Stimulated activated naive CD8-positive, alpha-beta T cell treated with anti-CD3 and anti-CD28 coated beads, Interleukin-15, Interleukin-2, amounts not matched to agents 100 ng/mL and 50 ng/mL, for 24 hours (primary cell): ENCODE measurements around the gene TMEM235.

Experiments used
- H3K27ac Mint-ChIP-seq: one replicate; pipeline ENCODE4 v1.8.0; 2021; ENCODE audit warnings: mild to moderate bottlenecking, mixed read lengths
- H3K27me3 Mint-ChIP-seq: one replicate; pipeline ENCODE4 v1.8.0; 2021; ENCODE audit warnings: mixed read lengths
- H3K36me3 Mint-ChIP-seq: one replicate; pipeline ENCODE4 v1.8.0; 2021; ENCODE audit warnings: low read depth, mixed read lengths
- H3K4me1 Mint-ChIP-seq: one replicate; pipeline ENCODE4 v1.8.0; 2021; ENCODE audit warnings: low read depth, mixed read lengths
- H3K4me3 Mint-ChIP-seq: one replicate; pipeline ENCODE4 v1.8.0; 2021; ENCODE audit warnings: mild to moderate bottlenecking, mixed read lengths
- H3K9me3 Mint-ChIP-seq: one replicate; pipeline ENCODE4 v1.8.0; 2021; ENCODE audit warnings: mixed read lengths

The TMEM235 gene

GRCh38 chr17:78206298-78206697 lies 25.1 kb upstream of the TMEM235 start:
- Mint-ChIP-seq H3K36me3 (peaks cover 6% of the 10 kb centered on the region), H3K9me3 (no peaks in the 10 kb centered on the region), H3K4me3 (no peak overlapping the region), H3K27ac (no peak overlapping the region), H3K27me3 (no peaks in the 10 kb centered on the region), H3K4me1 (no peaks in the 10 kb centered on the region)

- Mint-ChIP-seq H3K27ac (no peak overlapping the region), H3K4me3 (no peak overlapping the region), H3K36me3 (peaks cover 6% of the 10 kb centered on the region), H3K27me3 (no peaks in the 10 kb centered on the region), H3K9me3 (no peaks in the 10 kb centered on the region), H3K4me1 (no peaks in the 10 kb centered on the region)
These were observed 22.9 kb upstream of the TMEM235 start for GRCh38 chr17:78208486-78208885.

- no peaks in the 10 kb centered on the region for H3K4me1 Mint-ChIP-seq
- peaks cover 4% of the 10 kb centered on the region for H3K36me3 Mint-ChIP-seq
- no peaks in the 10 kb centered on the region for H3K27me3 Mint-ChIP-seq
- H3K9me3 Mint-ChIP-seq: no peaks in the 10 kb centered on the region
- H3K4me3 Mint-ChIP-seq: no peak overlapping the region
- H3K27ac Mint-ChIP-seq: peak overlapping the region; percentile 23
These were observed 21.3 kb upstream of the TMEM235 start for GRCh38 chr17:78210111-78210510.

GRCh38 chr17:78211032-78211431 lies 20.4 kb upstream of the TMEM235 start:
- no peaks in the 10 kb centered on the region for H3K9me3 Mint-ChIP-seq
- H3K27me3 Mint-ChIP-seq: no peaks in the 10 kb centered on the region
- H3K4me1 Mint-ChIP-seq: peaks cover 6% of the 10 kb centered on the region
- H3K36me3 Mint-ChIP-seq: peaks cover 10% of the 10 kb centered on the region
- no peak overlapping the region for H3K4me3 Mint-ChIP-seq
- H3K27ac Mint-ChIP-seq: no peak overlapping the region

- Mint-ChIP-seq H3K36me3 (peaks cover 22% of the 10 kb centered on the region), H3K9me3 (no peaks in the 10 kb centered on the region), H3K4me1 (peaks cover 6% of the 10 kb centered on the region), H3K4me3 (peak within 1 kb of the TSS; percentile 94), H3K27me3 (no peaks in the 10 kb centered on the region), H3K27ac (peak within 1 kb of the TSS; percentile 87)
These were observed 17.3 kb upstream of the TMEM235 start, which contains the start of gene BIRC5 for GRCh38 chr17:78214016-78214705. BIRC5 (plus strand) TSS chr17:78214253; CDS start chr17:78214317, 64 bp downstream.

GRCh38 chr17:78214706-78215061 lies 16.7 kb upstream of the TMEM235 start:
- Mint-ChIP-seq H3K4me1 (peaks cover 6% of the 10 kb centered on the region), H3K4me3 (peak overlapping the region; percentile 94), H3K27ac (peak overlapping the region; percentile 87), H3K36me3 (peaks cover 27% of the 10 kb centered on the region), H3K27me3 (no peaks in the 10 kb centered on the region), H3K9me3 (no peaks in the 10 kb centered on the region)

- Mint-ChIP-seq H3K9me3 (no peaks in the 10 kb centered on the region), H3K27ac (no peak overlapping the region), H3K27me3 (no peaks in the 10 kb centered on the region), H3K4me1 (peaks cover 6% of the 10 kb centered on the region), H3K36me3 (peaks cover 56% of the 10 kb centered on the region), H3K4me3 (no peak overlapping the region)
These were observed 11.9 kb upstream of the TMEM235 start for GRCh38 chr17:78219396-78220150.

- no peaks in the 10 kb centered on the region for H3K4me1 Mint-ChIP-seq
- peaks cover 46% of the 10 kb centered on the region for H3K36me3 Mint-ChIP-seq
- H3K9me3 Mint-ChIP-seq: no peaks in the 10 kb centered on the region
- peaks cover 5% of the 10 kb centered on the region for H3K27me3 Mint-ChIP-seq
- H3K4me3 Mint-ChIP-seq: no peak overlapping the region
- no peak overlapping the region for H3K27ac Mint-ChIP-seq
These were observed 8.4 kb upstream of the TMEM235 start for GRCh38 chr17:78223061-78223460.

- H3K4me1 Mint-ChIP-seq: no peaks in the 10 kb centered on the region
- no peaks in the 10 kb centered on the region for H3K9me3 Mint-ChIP-seq
- peaks cover 45% of the 10 kb centered on the region for H3K36me3 Mint-ChIP-seq
- H3K27me3 Mint-ChIP-seq: peaks cover 5% of the 10 kb centered on the region
- H3K4me3 Mint-ChIP-seq: no peak overlapping the region
- no peak overlapping the region for H3K27ac Mint-ChIP-seq
These were observed 7.7 kb upstream of the TMEM235 start for GRCh38 chr17:78223765-78224164.

GRCh38 chr17:78224231-78225087 lies 7.0 kb upstream of the TMEM235 start:
- no peak overlapping the region for H3K4me3 Mint-ChIP-seq
- peaks cover 5% of the 10 kb centered on the region for H3K27me3 Mint-ChIP-seq
- no peaks in the 10 kb centered on the region for H3K4me1 Mint-ChIP-seq
- H3K36me3 Mint-ChIP-seq: peaks cover 38% of the 10 kb centered on the region
- H3K9me3 Mint-ChIP-seq: no peaks in the 10 kb centered on the region
- H3K27ac Mint-ChIP-seq: no peak overlapping the region

GRCh38 chr17:78225088-78225865 lies 6.2 kb upstream of the TMEM235 start:
- Mint-ChIP-seq H3K27ac (no peak overlapping the region), H3K4me3 (no peak overlapping the region), H3K36me3 (peaks cover 32% of the 10 kb centered on the region), H3K9me3 (no peaks in the 10 kb centered on the region), H3K4me1 (no peaks in the 10 kb centered on the region), H3K27me3 (peaks cover 5% of the 10 kb centered on the region)

GRCh38 chr17:78226055-78226758 lies 5.2 kb upstream of the TMEM235 start:
- no peak overlapping the region for H3K27ac Mint-ChIP-seq

GRCh38 chr17:78226759-78227454 lies 4.5 kb upstream of the TMEM235 start:
- Mint-ChIP-seq H3K36me3 (peaks cover 28% of the 10 kb centered on the region), H3K9me3 (no peaks in the 10 kb centered on the region), H3K4me3 (no peak overlapping the region), H3K27ac (no peak overlapping the region), H3K4me1 (peaks cover 4% of the 10 kb centered on the region), H3K27me3 (peaks cover 18% of the 10 kb centered on the region)

More at GRCh38 chr17:78226055-78226758, 5.2 kb upstream of the TMEM235 start:
- Mint-ChIP-seq H3K4me3 (no peak overlapping the region), H3K9me3 (no peaks in the 10 kb centered on the region), H3K27me3 (peaks cover 14% of the 10 kb centered on the region), H3K36me3 (peaks cover 28% of the 10 kb centered on the region), H3K4me1 (peaks cover 4% of the 10 kb centered on the region)
